ENCODE data around the gene IZUMO4. TPM values are rescaled to one million over a fixed set of nuclear protein-coding genes. Genes with fewer than 3 reads are reported as not detected.

The IZUMO4 gene, protein sequence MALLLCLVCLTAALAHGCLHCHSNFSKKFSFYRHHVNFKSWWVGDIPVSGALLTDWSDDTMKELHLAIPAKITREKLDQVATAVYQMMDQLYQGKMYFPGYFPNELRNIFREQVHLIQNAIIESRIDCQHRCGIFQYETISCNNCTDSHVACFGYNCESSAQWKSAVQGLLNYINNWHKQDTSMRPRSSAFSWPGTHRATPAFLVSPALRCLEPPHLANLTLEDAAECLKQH
- 35.1 and 37.8 TPM in 2 replicates for total RNA-seq (2013; cell fraction: nucleolus; rRNA removed)
- total RNA-seq (2014; rRNA removed) (20.7 and 22.3 TPM in 2 replicates), total RNA-seq (2014; rRNA removed; fragmentation: Illumina TruSeq; extraction: Trizol) (7.2 and 7.6 TPM in 2 replicates), total RNA-seq (2021) (12.0 and 14.6 TPM in 2 replicates), polyA plus RNA-seq (2011; rRNA removed) (14.2 and 22.9 TPM in 2 replicates), polyA plus RNA-seq (2014; fragmentation: Illumina TruSeq; extraction: Trizol) (3.8 and 7.3 TPM in 2 replicates), polyA plus RNA-seq (2014; fragmentation: Nextera tagmentation; extraction: Ambion mirVana) (1 to 10 TPM in 1 of 2 experiments, under 1 TPM in 1; 0.53 to 1.9 TPM), polyA plus RNA-seq (2014; rRNA removed) (27.1 and 30.3 TPM in 2 replicates), polyA plus RNA-seq (2016; fragmentation: Nextera tagmentation; extraction: Ambion mirVana) (1 to 10 TPM; 5.5 to 6.9 TPM), polyA minus RNA-seq (2011; rRNA and poly(A)+ RNA removed) (7.2 and 11.1 TPM in 2 replicates), Bru-seq, nascent RNA (percentile 71 among the genes with signal in this experiment), BruChase-seq, experiment 1, labeled RNA remaining after a 6-hour chase (percentile 78 among the genes with signal in this experiment), BruChase-seq, experiment 2, labeled RNA remaining after a 2-hour chase (percentile 70 among the genes with signal in this experiment)
- polyA plus RNA-seq (2011; ENCODE audit: low read depth), result 16.5 TPM
- polyA plus RNA-seq (2011; cell fraction: cytosol; rRNA removed), result 23.3 and 39.9 TPM in 2 replicates
- polyA plus RNA-seq (2011; cell fraction: nucleus; rRNA removed), result 285 and 407 TPM in 2 replicates
- 52.8 and 57.2 TPM in 2 replicates for polyA plus RNA-seq (2012)
- 4.0 and 5.9 TPM in 2 replicates for polyA minus RNA-seq (2011; cell fraction: cytosol; rRNA and poly(A)+ RNA removed)
- 23.2 and 25.0 TPM in 2 replicates for polyA minus RNA-seq (2011; cell fraction: nucleus; rRNA and poly(A)+ RNA removed)
- long read RNA-seq, experiment 1, partial matches to known transcripts, result 0 of 5 reads
- long read RNA-seq, experiment 1, other reads (novel, unspliced or antisense), result 5 of 5 reads
- long read RNA-seq, experiment 2, partial matches to known transcripts, result 0 of 1 reads
- long read RNA-seq, experiment 2, other reads (novel, unspliced or antisense), result 1 of 1 reads

DNA sequence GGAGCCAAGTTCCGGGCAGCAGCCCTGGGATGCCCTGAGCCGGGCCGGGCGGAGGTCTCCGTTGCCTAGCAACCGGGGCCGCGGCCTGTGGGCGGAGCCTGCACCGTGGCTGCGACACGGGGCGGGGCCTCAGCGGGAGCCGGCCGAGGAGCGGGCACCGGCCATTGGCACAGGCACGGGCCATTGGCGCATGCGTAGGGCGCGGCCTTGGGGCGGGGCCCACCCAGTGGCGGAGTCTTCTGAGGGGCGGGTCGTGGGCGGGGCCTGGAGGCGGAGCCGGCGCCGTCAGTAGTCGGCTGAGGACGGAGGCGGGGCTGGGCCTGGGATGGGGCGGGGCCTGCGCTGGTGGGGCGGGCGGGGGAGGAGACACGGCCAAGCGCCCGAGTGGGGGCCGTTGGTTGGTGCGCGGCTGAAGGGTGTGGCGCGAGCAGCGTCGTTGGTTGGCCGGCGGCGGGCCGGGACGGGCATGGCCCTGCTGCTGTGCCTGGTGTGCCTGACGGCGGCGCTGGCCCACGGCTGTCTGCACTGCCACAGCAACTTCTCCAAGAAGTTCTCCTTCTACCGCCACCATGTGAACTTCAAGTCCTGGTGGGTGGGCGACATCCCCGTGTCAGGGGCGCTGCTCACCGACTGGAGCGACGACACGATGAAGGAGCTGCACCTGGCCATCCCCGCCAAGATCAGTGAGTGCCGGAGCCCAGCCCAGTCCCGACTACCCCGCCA lies at the start of gene IZUMO4:
Gene IZUMO4 (plus strand): TSS at position 436 of the 723 bp plus-strand sequence. CDS start 31 bp downstream, at position 467.
- peak; percentile 71 for DNase-seq (ENCODE audit: low read depth, low spot score)
- ChIA-PET POLR2A (interaction anchor here (1.5 to 7.8 kb wide), 3 partner anchors 14 to 232 kb away, joined by 4 to 110 read pairs (median 4); partner anchors contain the start of gene MKNK2), CTCF (interaction anchor here (0.7 to 3.1 kb wide), 3 partner anchors 9 to 47 kb away, joined by 3 to 7 read pairs (median 3); no protein-coding TSS in a partner anchor), SMC1A (ENCODE audit: uncharacterized antibody, unreplicated experiment) (interaction anchor here (1.4 to 5.1 kb wide), 2 partner anchors 13 to 29 kb away, joined by 3 to 43 read pairs; no protein-coding TSS in a partner anchor), RAD21 (ENCODE audit: unreplicated experiment) (interaction anchor here (0.6 to 1.2 kb wide), 3 partner anchors 45 to 78 kb away, joined by 3 to 4 read pairs (median 3); no protein-coding TSS in a partner anchor)
- Histone ChIP-seq H3K36me3 (ENCODE audit: control insufficient read depth in 2 of 2, insufficient read depth in 2 of 2, low read length in 1 of 2) (peaks cover 7 to 21% of the 10 kb centered on the region in 2 experiments; a peak in 3 of 4 replicates), H3K27ac (ENCODE audit: control insufficient read depth, insufficient read depth) (peak within 1 kb of the TSS; percentile 93), H3K4me2 (ENCODE audit: control insufficient read depth, insufficient read depth) (peak within 1 kb of the TSS; percentile 88), H3K79me2 (ENCODE audit: control insufficient read depth, insufficient read depth, low read length) (peaks cover 51% of the 10 kb centered on the region), H3K9me3 (replicated peaks; ENCODE audit: control insufficient read depth, insufficient read depth, low read length) (no peaks in the 10 kb centered on the region), H3K27me3 (replicated peaks in 1 of 2; ENCODE audit: control insufficient read depth in 2 of 2, insufficient read depth in 2 of 2, low read length in 1 of 2) (no peaks in the 10 kb centered on the region), H2AFZ (ENCODE audit: control insufficient read depth, low read depth, low read length) (peak within 1 kb of the TSS; percentile 69), H4K20me1 (ENCODE audit: control insufficient read depth, insufficient read depth) (no peaks in the 10 kb centered on the region), H3K4me3 (peak within 1 kb of the TSS; percentile 93), H3K4me1 (ENCODE audit: control insufficient read depth, insufficient read depth, low read length) (peaks cover 21% of the 10 kb centered on the region), H3K9ac (ENCODE audit: control insufficient read depth, insufficient read depth, low read length) (peak within 1 kb of the TSS; percentile 83)
- in situ Hi-C loops (cut with MboI) (no loop called here), intact Hi-C loops (cut with micrococcal nuclease; ENCODE audit: unreplicated experiment) (loop anchor here (10.0 kb wide), 3 partner anchors 138 to 192 kb away; partner anchors contain the start of genes ADAT3, PLEKHJ1, SCAMP4 and SF3A2)
- WGBS (ENCODE audit: insufficient coverage, insufficient replicate concordance, low lambda C conversion rate, missing lambda C conversion rate), result under 1% methylated on average over 66 of the region's 70 CpGs
- peak; percentile 83 for ATAC-seq
- FAIRE-seq, result peak; percentile 85
- no TSS peak for BruUV-seq (replicated peaks)
- TF ChIP-seq IKZF1 (conservative IDR thresholded peaks at IDR 0.05) (no peak; the same call in 1 of the 2 replicates), SP1 (IDR thresholded peaks at IDR 0.05; ENCODE audit: low read depth, low read length) (peak; percentile 37), SMC3 (IDR thresholded peaks at IDR 0.05; ENCODE audit: borderline replicate concordance, low read length) (peak; percentile 35), LARP7 (IDR thresholded peaks at IDR 0.05) (peak; percentile 76; the same call in 1 of the 2 replicates), POLR2A (IDR thresholded peaks at IDR 0.05; ENCODE audit: low read depth, low read length) (no peak; the same call in 1 of the 2 replicates), CREM (IDR thresholded peaks at IDR 0.05; ENCODE audit: low read depth) (no peak), HDGF (IDR thresholded peaks at IDR 0.05) (peak; percentile 72; the same call in 1 of the 2 replicates), EGR1 (IDR thresholded peaks at IDR 0.05; ENCODE audit: borderline replicate concordance in 1 of 2, low read depth in 2 of 2, low read length in 2 of 2) (peak in 1 of 2 experiments; percentile 34; a peak in 1 of 3 replicates)
- TF ChIP-seq, protein P1, sequence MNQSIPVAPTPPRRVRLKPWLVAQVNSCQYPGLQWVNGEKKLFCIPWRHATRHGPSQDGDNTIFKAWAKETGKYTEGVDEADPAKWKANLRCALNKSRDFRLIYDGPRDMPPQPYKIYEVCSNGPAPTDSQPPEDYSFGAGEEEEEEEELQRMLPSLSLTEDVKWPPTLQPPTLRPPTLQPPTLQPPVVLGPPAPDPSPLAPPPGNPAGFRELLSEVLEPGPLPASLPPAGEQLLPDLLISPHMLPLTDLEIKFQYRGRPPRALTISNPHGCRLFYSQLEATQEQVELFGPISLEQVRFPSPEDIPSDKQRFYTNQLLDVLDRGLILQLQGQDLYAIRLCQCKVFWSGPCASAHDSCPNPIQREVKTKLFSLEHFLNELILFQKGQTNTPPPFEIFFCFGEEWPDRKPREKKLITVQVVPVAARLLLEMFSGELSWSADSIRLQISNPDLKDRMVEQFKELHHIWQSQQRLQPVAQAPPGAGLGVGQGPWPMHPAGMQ (IDR thresholded peaks at IDR 0.05; ENCODE audit: borderline replicate concordance), result no peak
- TF ChIP-seq, protein P2, sequence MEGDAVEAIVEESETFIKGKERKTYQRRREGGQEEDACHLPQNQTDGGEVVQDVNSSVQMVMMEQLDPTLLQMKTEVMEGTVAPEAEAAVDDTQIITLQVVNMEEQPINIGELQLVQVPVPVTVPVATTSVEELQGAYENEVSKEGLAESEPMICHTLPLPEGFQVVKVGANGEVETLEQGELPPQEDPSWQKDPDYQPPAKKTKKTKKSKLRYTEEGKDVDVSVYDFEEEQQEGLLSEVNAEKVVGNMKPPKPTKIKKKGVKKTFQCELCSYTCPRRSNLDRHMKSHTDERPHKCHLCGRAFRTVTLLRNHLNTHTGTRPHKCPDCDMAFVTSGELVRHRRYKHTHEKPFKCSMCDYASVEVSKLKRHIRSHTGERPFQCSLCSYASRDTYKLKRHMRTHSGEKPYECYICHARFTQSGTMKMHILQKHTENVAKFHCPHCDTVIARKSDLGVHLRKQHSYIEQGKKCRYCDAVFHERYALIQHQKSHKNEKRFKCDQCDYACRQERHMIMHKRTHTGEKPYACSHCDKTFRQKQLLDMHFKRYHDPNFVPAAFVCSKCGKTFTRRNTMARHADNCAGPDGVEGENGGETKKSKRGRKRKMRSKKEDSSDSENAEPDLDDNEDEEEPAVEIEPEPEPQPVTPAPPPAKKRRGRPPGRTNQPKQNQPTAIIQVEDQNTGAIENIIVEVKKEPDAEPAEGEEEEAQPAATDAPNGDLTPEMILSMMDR (IDR thresholded peaks at IDR 0.05 in 2 of 3, conservative IDR thresholded peaks at IDR 0.05 in 1 of 3; ENCODE audit: control insufficient read depth in 2 of 3, extremely low read depth in 1 of 3, insufficient read depth in 1 of 3, low read depth in 3 of 3, low read length in 3 of 3), result peak; percentile 41 to 73 (median 54)
- TF ChIP-seq, protein P3, sequence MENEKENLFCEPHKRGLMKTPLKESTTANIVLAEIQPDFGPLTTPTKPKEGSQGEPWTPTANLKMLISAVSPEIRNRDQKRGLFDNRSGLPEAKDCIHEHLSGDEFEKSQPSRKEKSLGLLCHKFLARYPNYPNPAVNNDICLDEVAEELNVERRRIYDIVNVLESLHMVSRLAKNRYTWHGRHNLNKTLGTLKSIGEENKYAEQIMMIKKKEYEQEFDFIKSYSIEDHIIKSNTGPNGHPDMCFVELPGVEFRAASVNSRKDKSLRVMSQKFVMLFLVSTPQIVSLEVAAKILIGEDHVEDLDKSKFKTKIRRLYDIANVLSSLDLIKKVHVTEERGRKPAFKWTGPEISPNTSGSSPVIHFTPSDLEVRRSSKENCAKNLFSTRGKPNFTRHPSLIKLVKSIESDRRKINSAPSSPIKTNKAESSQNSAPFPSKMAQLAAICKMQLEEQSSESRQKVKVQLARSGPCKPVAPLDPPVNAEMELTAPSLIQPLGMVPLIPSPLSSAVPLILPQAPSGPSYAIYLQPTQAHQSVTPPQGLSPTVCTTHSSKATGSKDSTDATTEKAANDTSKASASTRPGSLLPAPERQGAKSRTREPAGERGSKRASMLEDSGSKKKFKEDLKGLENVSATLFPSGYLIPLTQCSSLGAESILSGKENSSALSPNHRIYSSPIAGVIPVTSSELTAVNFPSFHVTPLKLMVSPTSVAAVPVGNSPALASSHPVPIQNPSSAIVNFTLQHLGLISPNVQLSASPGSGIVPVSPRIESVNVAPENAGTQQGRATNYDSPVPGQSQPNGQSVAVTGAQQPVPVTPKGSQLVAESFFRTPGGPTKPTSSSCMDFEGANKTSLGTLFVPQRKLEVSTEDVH (IDR thresholded peaks at IDR 0.05; ENCODE audit: low read depth, partially characterized antibody), result no peak

Measured in GM12878 (cell line).